K562 (cell line): Measurements from ENCODE around the gene SAP25.

Experiments
- ARID3A ChIP-seq: IDR thresholded peaks from 2 replicates; pipeline ENCODE4 v1.6.1; 2012; ENCODE audit warnings: low read depth, low read length, improper control_type of control experiment, borderline replicate concordance
- CTCF ChIP-seq, 3 experiments: IDR thresholded peaks in 2 of 3; conservative IDR thresholded peaks in 1 of 3; 2 replicates each; pipeline ENCODE4 v1.5.1; 2011 to 2012; ENCODE audit warnings: low read length in 3 of 3, mild to moderate bottlenecking in 3 of 3, control low read depth in 2 of 3, improper control_type of control experiment in 1 of 3, inconsistent platforms in 1 of 3, low read depth in 1 of 3, mixed read lengths in 1 of 3, moderate library complexity in 1 of 3; ENCODE audit not compliant: insufficient read depth in 2 of 3
- E2F5 ChIP-seq: sonication (generic); formaldehyde crosslinking; IDR thresholded peaks from 2 replicates; pipeline ENCODE4 v1.8.0; 2022; ENCODE audit warnings: mild to moderate bottlenecking, missing genetic modification reagents
- FOSL1 ChIP-seq: fragments of 200-800 bp; sonication (Bioruptor generic); conservative IDR thresholded peaks from 2 replicates; pipeline ENCODE4 v1.6.1; 2016; ENCODE audit warnings: missing genetic modification characterization, missing compliant biosample characterization
- GTF2F1 ChIP-seq: IDR thresholded peaks from 2 replicates; pipeline ENCODE4 v1.6.1; 2011; ENCODE audit warnings: low read depth, low read length, improper control_type of control experiment
- KAT8 ChIP-seq: fragments of 450-650 bp; IDR thresholded peaks from 2 replicates; pipeline ENCODE4 v1.6.1; 2016; ENCODE audit warnings: low read depth, mild to moderate bottlenecking
- KDM1A ChIP-seq, 2 experiments: fragments of 450-650 bp; IDR thresholded peaks; 2 replicates each; pipeline ENCODE4 v1.6.1; 2016; ENCODE audit warnings: mild to moderate bottlenecking in 2 of 2
- MEF2D ChIP-seq: conservative IDR thresholded peaks from 2 replicates; pipeline ENCODE4 v1.6.1; 2016; ENCODE audit warnings: low read depth, missing genetic modification characterization, missing compliant biosample characterization
- POLR2A ChIP-seq: fragments of 450-650 bp; conservative IDR thresholded peaks from 2 replicates; pipeline ENCODE4 v1.6.1; 2016
- ZBTB2 ChIP-seq: fragments of 450-650 bp; IDR thresholded peaks from 2 replicates; pipeline ENCODE4 v1.6.1; 2016; ENCODE audit warnings: antibody characterized with exemption

- TF ChIP-seq KDM1A (IDR thresholded peaks at IDR 0.05) (no peak), POLR2A (no peak), MEF2D (tag) (no peak), E2F5 (CRISPR knock-in tag) (no peak), CTCF (IDR thresholded peaks at IDR 0.05 in 2 of 3, conservative IDR thresholded peaks at IDR 0.05 in 1 of 3; ENCODE audit: insufficient read depth in 2 of 3, low read depth in 1 of 3, low read length in 3 of 3) (no peak), FOSL1 (tag) (no peak), ZBTB2 (no peak), GTF2F1 (no peak), KAT8 (no peak), ARID3A (no peak)
Observed at GRCh38 chr7:100590077-100590737, 16.5 kb upstream of the SAP25 start.
